Mucosa of gallbladder (tissue), 1 donor: ENCODE results near the gene VEPH1. TPM values are rescaled to one million over a fixed set of nuclear protein-coding genes. Genes with fewer than 3 reads are reported as not detected.

ENCODE experiments used
- DNase-seq: peaks from one replicate; pipeline ENCODE4 v3.0.0-alpha.2; 2020; ENCODE audit warnings: low spot score
- total RNA-seq: library from RNA; stranded (reverse); gene quantifications from one replicate; pipeline ENCODE4 v1.2.1, GENCODE V29; 2021
- donor health status: DM: no; HTN: no; CAD: no.

The VEPH1 gene
- total RNA-seq, 1 donor from 2014 or later, result 3.1 TPM

GRCh38 chr3:157429708-157430107 lies 73.5 kb downstream of the VEPH1 start:
- no peak for DNase-seq

GRCh38 chr3:157428853-157429252 lies 74.4 kb downstream of the VEPH1 start:
- DNase-seq, result no peak

- DNase-seq, result no peak
Measured at GRCh38 chr3:157427901-157428300, 75.3 kb downstream of the VEPH1 start.

GRCh38 chr3:157423337-157423736 lies 79.9 kb downstream of the VEPH1 start:
- no peak for DNase-seq

GRCh38 chr3:157420606-157421130 lies 82.5 kb downstream of the VEPH1 start:
- DNase-seq, result no peak

GRCh38 chr3:157418104-157418503 lies 85.1 kb downstream of the VEPH1 start:
- no peak for DNase-seq

GRCh38 chr3:157417247-157417646 lies 86.0 kb downstream of the VEPH1 start:
- no peak for DNase-seq

GRCh38 chr3:157416347-157417087 lies 86.7 kb downstream of the VEPH1 start:
- DNase-seq, result no peak

GRCh38 chr3:157414861-157415260 lies 88.4 kb downstream of the VEPH1 start:
- no peak for DNase-seq

GRCh38 chr3:157412323-157412855 lies 90.8 kb downstream of the VEPH1 start:
- DNase-seq, result no peak

GRCh38 chr3:157410945-157411344 lies 92.3 kb downstream of the VEPH1 start:
- DNase-seq, result no peak

- no peak for DNase-seq
Measured at GRCh38 chr3:157409516-157409915, 93.7 kb downstream of the VEPH1 start.

- DNase-seq, result no peak
Measured at GRCh38 chr3:157408499-157409149, 94.6 kb downstream of the VEPH1 start.

- no peak for DNase-seq
Measured at GRCh38 chr3:157407769-157408168, 95.4 kb downstream of the VEPH1 start.

- DNase-seq, result no peak
Measured at GRCh38 chr3:157406394-157406793, 96.8 kb downstream of the VEPH1 start.

- DNase-seq, result no peak
Measured at GRCh38 chr3:157405457-157405856, 97.8 kb downstream of the VEPH1 start.

- DNase-seq, result no peak
Measured at GRCh38 chr3:157404381-157404780, 98.8 kb downstream of the VEPH1 start.

GRCh38 chr3:157398598-157398997 lies 104.6 kb downstream of the VEPH1 start:
- no peak for DNase-seq

GRCh38 chr3:157394411-157394810 lies 108.8 kb downstream of the VEPH1 start:
- no peak for DNase-seq

GRCh38 chr3:157393113-157393512 lies 110.1 kb downstream of the VEPH1 start:
- DNase-seq, result no peak

- no peak for DNase-seq
Measured at GRCh38 chr3:157392104-157392503, 111.1 kb downstream of the VEPH1 start.

- DNase-seq, result no peak
Measured at GRCh38 chr3:157390713-157391515, 112.3 kb downstream of the VEPH1 start.
